HL-60/S4 treated with retinoic acid at 250 ng/mL for 4 days and 3 days (cell line): ENCODE results near the gene PAOX.
"Not testable (repeated sequence)": the region's sequence is repeated elsewhere in the genome, so short reads cannot be mapped to it uniquely, and the experiment has no call there.

Source experiments
- in situ Hi-C: fragments of 300-500 bp; cut with MboI; formaldehyde crosslinking; loops from 2 replicates; pipeline ENCODE4 v1.7.0; 2022; ENCODE audit warnings: low sequenced_read_pairs

Gene PAOX

DNA sequence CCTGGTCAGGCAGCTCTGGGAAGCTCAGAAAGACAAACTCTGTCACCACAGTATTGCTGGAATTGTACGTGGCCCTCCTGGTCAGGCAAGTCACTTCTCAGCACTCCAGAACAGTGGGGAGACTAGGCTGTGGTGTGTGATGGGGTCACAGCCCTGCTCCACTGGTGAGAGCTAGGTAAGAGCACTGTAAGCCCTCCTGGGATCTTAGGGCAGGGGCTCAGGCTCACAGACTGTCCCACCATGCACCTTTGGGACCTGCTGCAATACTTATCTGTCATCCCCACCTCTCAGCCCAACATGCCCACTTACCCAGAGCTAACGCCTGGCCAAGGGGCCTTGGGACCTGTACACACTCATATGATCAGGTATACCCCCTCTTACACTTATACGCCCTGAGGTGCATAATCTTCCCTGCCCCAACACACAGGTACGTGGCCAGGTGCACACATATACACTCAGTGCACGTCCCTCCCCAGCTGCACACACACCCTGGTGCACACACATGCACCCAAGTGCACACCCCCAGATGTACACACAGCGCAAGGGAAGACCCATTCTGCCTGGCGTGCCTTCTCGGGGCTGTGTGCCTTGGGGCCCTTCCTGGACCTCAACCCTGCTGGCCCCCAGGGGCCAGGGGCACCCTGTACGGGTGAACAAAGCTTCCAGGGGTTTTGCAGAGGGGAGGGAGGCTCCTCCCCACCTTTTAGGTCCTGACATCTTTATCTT is 53.0 kb downstream of the PAOX start:
- in situ Hi-C loops = not testable (repeated sequence)

DNA sequence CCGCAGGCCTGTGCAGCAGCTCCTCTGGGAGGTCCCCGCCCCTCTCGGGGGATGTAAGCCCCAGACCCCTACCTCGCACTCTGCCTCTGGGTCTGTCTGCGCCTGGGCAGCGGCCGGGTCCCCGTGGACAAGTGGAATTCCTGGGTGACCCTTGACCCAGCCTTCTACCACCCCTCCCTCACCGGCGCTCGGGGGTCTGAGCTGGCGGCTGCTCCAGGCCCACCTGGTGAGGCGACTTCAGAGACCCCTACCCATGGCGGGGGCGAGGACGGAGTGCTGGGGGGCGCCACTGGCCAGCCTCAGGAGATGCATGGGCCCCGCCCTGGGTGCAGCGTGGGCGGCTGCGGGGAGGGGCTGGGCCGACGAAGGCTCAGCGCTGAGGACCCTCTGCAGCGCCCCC is 53.7 kb downstream of the PAOX start:
- in situ Hi-C loops = not testable (repeated sequence)

DNA sequence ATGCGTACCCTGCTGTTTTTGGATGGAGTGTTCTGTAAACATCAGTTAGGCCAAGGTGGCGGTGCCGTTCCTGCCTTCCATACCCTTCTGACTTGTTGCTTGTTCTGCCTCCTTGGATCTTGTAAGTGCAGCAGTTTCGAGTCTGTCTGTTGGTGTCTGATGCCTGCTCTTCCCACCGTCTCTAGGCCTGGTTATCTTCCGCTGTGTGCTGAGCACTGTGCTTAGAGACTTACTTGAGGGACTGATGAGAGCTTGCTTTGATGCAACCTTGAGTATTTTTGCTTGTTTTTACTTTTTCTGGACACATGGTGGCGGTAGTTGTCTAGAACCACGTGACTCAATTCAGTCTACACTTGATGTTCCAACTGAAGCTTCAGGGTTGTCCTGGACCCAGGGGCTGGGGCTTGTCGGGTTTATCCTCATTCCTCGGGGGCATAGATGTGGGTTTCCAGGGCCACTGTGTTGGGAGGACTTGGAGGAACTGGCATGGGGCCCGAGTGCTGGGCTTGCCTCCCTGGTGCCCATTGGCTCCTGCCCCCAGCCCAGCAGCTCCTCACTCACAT is 59.7 kb downstream of the PAOX start:
- in situ Hi-C loops = no loop called here

DNA sequence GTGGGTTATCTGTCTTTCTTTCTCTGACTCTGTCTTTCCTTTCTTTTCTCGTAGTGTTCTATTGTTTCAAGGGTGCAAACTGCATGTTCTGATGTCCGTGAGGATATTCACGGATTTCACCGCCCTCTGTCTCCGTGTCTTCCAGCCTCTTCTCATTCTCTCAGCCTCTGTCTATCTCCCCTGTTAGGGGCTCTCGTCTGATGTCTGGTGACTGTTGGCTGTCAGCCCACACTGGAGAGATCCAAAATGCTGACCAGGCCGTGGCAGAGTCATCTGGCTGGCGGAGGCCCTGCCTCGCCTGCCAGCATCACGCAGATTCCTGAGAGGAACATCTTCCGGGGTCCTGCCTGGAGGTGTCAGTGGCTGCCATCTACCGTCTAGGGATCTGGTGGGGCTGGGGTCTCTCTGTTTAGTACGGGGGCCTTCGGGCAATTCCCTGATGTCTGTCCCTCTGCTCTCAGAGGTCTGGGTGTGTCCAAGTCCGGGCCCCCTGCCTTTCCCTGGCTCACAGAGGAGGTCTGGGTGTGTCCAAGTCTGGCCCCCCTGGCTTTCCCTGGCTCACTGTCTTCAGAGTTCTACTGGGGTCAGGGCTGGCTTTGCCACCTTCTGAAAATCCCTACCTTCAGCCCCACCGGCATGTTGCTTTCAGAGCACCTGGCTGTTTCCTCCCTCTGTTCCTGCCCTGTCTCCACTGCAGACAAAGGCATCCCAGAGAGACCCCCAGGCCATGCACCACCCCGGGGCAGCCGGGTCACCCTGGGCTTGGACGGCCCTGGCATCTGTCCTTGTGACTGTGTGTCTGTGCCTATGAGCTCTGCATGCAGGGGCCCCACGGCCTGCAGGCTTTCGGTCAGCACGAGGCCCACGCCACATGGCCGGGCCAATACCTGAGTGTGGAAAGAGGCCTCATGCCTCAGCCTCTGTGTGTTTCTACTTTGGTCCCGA is 60.7 kb downstream of the PAOX start:
- in situ Hi-C loops = no loop called here

DNA sequence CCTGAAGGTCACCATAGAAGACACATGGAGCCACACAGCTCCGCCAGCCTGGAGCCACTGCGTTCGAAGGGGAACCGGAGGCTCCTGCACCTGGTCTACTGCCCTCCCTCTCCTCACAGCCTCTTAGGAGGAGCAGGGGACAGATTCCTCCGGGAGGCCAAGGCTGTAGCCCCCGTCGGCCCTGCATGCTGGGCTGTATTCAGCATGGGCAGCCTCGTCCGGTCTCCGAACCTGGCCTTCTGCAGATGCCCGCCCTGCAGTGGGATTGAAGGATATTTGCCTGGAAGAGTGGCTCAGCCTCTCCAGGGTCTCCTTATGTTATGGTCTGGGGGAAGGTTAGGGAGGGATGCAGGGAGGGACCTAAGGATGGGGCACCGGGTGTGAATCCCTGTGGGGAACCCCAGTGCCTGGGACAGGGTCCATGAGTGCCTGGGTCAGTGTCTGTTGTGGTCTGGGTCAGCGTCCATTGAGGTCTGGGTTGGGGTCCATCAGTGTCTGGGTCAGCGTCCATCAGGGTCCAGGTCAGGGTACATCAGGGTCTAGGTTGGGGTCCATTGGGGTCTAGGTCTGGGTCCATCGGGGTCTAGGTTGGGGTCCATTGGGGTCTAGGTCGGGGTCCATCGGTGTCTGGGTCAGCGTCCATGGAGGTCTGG is 61.7 kb downstream of the PAOX start:
- in situ Hi-C loops = no loop called here
